ENCODE data around the gene NHSL2.

The NHSL2 gene

GRCh38 chrX:72021975-72022374 is 111.3 kb downstream of the NHSL2 start:
- DNase-seq: no peak

GRCh38 chrX:72023071-72023470 is 112.4 kb downstream of the NHSL2 start:
- no peak for DNase-seq

DNA sequence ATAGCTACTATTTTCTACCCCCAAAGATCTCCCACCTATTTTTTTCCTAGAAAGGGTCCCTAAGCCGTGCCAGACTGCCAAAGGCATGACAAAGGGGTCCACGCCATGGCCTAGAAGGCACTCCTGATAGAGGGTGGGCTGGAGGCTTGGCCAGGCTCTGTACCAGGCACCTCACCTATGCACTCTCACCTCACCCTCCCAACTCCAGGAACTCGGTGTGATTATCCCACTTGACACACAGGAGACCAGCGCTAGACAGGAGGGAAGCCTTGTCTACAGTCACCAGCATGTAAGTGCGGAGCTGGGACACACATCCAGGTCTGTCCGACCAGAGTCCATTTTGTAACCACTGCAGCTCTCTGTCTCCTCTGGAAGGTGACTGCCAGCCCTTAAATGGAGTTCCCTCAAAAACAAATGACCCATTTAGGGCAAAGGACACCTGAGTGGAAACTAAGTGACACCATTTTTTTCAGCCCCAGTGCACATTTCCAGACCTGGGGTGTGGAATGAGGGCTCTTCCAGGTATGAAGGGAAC is 114.7 kb downstream of the NHSL2 start:
- no peak for DNase-seq

GRCh38 chrX:72026341-72027023 is 115.8 kb downstream of the NHSL2 start:
- no peak for DNase-seq

- no peak for DNase-seq
These were observed 116.6 kb downstream of the NHSL2 start for GRCh38 chrX:72027024-72027913.

GRCh38 chrX:72027914-72028307 is 117.3 kb downstream of the NHSL2 start:
- no peak for DNase-seq

DNA sequence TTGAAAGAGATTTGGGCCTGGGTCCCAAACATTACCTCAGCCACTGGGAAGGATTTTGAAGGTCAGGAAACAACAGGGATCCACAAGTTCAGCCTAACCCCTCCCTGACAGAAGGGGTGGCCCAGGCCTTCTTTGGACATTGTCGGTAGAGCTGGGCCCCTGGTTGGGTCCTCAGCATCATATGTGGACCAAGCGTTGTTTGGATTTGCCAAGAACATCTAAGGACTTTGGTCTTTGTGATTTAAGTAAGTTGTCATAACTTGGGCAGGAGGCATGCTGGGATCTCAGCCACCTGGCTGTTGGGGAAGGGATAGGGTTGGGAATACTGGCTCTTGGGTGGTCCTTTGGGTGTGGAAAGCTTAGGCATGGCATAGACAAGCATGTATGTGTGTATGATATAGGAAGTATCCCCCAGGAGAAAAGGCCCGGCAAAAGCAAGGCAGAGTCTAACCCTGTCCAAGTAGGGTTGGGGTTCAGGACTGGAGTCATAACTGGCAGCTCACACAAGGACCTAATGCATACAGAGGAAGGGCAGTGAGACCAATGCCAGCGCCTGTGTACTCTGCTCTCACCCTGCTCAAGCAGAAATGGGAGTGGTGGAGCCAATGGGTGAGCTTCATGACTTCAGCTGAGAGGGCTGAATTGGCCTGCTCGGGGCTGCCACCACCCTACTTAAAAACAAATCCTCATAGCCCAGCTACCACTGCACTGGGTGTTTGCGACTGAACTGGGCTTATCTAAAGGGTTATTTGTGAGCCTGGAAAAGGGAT is 118.2 kb downstream of the NHSL2 start:
- DNase-seq: no peak

- DNase-seq: no peak
These were observed 119.1 kb downstream of the NHSL2 start for GRCh38 chrX:72029483-72030411.

- no peak for DNase-seq
These were observed 119.8 kb downstream of the NHSL2 start for GRCh38 chrX:72030431-72030830.

DNA sequence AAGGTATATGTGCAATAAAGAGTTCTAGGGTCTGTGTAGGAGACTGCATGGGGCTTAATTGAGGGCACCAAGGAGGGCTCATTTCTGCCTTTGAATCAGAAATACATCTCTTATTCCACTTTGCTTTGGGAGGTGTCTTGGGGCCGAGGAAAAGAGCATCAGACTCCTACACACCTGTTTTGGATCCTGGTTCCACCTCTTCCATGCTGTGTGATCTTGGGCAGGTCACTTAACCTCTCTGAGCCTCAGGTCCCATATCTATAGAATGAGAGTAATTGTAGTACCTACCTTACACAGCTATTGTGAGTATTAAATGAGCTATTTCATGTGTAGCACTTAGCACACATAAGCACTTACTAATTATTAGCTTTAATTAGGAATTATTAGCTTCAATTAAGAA is 120.5 kb downstream of the NHSL2 start:
- DNase-seq: no peak

DNA sequence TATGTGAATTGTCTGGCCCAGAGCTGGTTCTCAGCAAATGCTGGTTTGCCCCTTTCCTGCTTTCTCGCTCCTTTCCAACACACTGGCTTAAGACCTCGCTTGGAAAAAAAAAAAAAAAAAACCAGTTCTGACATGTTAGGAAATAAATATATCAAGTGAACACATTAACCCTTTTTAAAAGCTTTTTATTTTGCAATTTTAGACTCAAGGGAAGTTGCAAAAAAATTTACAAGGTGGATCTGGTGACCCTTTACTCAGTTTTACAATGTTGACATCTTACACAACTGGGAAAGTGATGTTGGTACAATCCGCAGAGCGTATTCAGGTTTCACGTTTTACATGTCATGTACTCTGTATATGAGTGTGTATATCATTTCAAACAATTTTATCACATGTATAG is 121.0 kb downstream of the NHSL2 start:
- no peak for DNase-seq

DNA sequence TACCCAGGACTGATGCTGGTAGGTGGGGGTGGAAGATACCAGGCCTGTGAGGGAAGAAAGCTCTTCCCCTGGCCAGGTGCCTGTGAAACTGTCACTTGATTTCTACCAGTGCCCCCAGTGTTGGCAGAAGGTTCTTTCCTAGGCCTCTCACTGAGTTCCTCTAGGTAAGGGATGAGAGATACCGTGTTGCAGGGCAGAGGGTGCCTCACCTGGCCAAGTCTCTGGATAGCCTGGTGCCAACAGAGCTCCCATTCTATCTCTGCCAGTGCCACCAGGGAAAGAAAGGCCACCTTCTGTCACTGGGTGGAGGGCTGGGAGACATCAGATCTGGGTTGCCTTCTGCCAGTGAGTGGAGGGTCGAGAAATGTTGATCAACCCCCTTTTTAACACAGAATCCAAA is 127.0 kb downstream of the NHSL2 start:
- no peak for DNase-seq

DNA sequence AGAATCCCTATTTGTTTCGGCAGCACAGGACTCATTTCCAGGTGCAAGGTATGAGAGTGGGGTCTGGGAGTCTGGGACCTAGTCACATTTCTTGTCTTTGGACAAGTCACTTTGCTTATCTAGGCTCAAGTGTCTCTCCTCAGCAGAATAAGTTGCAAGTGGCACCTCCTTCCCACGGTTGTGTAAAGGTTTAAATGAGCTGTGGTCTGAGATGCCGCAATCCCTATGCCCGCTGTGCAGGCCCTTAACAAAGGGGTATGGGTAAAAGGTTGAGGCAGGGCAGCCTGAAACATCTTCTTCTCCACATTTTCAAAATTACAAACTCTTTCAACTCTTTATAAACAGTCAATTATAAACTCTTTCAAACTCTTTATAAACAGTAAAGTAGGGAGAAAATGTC is 127.4 kb downstream of the NHSL2 start:
- DNase-seq: no peak

DNA sequence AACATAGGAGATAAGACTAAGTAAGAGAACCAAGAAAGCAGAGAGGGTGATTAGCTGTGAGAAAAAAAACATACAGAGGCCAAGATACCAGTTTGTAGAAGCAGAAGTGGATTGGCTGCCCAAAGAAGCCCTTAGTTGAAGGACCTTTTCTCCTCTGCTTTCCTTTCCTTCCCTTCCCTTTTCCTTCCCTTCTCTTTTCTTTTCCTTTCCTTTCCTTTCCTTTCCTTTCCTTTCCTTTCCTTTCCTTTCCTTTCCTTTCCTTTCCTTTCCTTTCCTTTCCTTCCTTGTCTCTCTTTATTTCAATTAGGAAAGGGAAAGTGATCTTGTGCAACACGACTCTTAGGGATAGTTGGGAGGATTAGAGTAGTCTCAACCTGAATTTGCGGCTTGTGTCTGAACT is 128.2 kb downstream of the NHSL2 start:
- DNase-seq: no peak

GRCh38 chrX:72040506-72040905 is 129.9 kb downstream of the NHSL2 start:
- no peak for DNase-seq

- no peak for DNase-seq
These were observed 130.5 kb downstream of the NHSL2 start for GRCh38 chrX:72041176-72041575.

DNA sequence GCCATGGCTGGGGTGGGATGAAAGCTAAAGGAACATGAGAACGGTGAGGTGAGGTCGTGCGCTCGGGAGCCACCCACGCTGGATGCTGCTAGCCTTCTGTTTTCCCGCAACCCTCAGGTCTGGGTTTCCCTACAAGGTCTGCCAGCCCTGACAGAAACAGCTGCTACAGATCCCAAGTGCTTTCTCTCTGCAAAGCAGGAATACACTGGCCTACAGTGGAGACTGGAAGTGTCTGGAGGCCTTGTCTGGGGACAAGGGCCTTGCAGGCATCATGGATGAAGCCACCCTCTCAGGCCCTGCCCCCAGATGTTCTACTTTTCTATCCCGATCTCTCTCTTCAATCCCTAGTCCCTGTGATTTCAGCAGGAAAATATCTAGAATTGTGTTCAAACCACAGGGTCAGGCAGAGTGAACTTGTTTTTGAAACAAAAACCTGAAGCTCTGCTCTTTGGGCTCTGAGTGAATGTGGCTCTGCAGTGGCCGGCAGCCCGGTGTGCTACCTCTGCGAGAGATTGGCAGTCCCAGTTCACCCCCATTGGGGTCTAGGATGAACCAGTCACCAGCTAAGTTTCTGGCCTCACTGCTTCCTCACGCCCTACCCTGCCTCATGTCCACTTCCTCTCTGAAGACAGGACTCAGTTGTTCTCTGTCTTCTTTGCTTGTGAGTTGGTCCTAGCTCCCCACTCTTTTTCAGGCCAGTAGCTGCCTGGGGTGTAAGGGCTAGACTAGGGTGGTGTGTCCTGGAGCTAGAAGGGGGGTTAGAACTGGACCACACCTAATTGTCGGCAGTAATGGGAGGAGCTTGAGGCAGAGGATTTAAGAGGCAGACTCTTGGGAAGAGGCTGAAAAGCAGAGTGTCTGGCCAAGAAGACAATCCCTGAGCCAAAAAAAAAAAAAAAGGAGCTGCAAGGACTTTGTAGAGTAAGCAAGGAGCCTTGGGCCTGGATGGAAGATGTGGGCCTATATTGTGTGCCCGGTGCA is 131.5 kb downstream of the NHSL2 start:
- DNase-seq: no peak

GRCh38 chrX:72042852-72043248 is 132.2 kb downstream of the NHSL2 start:
- no peak for DNase-seq

GRCh38 chrX:72043636-72044035 is 133.0 kb downstream of the NHSL2 start:
- DNase-seq: no peak

- no peak for DNase-seq
These were observed 134.5 kb downstream of the NHSL2 start for GRCh38 chrX:72045141-72045540.

All from NK-92 treated with Interleukin-12 subunit alpha and Interleukin-12 subunit beta, amount 100 ng/mL, for 24 hours (cell line).